GM15510 (cell line): Measurements from ENCODE around the gene PRKAR2B.

Source experiments
- POLR2A ChIP-seq: IDR thresholded peaks from 3 replicates; pipeline ENCODE4 v1.6.1; 2011; ENCODE audit warnings: borderline replicate concordance; ENCODE audit not compliant: insufficient read length; ENCODE audit errors: extremely low read depth

The PRKAR2B gene

DNA sequence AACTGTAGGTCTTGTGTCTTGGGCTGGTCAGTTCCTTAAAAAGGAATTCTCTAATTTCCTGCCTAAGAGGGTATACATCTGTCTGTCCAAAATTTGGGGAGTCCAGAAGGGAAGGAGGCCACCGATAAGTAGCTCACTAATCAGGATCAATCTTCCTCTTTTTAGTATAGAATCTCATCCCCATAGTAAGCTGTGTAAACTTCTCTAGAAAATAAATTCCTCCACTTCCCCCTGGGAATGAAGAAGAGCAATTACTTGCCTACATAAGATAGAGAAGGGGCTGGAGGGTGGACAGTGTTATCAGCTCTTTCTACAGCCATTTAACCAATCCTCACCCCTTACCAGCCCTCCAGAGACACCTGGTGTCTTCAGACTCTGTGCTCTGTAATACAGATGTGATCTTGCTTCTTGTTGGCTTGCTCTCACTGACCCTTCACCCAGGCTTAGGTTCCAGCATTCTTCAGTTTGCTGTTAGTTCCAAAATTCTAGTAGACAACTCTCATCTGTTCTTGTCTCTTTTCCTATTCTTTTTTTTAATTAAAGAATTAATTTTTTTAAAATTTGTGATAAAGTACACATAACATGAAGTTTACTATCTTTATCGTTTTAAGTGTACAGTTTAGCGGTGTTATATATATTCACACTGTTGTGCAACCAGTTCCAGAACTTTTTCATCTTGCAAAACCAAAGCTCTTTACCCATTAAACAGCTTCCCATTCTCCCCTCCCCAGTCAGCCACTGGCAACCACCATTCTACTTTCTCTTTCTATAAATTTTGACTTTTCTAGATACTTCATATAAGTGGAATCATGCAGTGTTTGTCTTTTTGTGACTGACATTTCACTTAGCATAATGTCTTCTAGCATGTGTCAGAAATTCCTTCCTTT lies 6.5 kb upstream of the PRKAR2B start:
- TF ChIP-seq POLR2A: no peak

DNA sequence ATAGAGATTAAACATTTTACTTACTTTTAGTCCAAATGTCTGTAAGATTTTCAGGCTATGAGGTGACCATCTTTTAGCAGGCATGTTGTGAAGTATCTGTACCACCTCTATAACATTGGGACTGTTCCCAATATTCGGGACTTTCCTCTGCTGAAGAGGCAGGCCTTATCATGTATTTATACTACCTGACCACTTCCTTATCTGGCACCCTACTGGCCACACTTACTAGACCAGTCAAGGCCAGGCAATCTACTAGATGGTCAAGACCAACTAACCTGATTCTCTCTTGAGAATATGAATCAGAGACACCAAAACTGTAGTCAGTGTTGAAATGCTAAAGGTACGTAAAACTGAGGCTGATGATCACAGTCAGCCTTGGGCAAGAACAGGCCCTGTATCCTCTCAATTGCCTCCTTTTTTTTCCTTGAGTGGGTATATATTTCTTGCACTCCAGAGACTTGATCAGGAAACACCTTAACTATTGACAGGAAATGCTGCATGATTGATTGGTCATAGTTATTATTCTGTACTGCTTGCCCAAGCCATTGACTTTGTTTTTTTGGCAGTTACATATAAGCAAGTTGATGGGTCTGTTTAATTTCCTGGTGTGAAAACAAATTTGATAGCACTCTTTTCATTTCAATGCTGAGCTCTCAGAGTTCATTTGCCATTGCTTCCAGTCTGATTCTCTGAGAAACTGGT lies 5.2 kb upstream of the PRKAR2B start:
- no peak for TF ChIP-seq POLR2A

DNA sequence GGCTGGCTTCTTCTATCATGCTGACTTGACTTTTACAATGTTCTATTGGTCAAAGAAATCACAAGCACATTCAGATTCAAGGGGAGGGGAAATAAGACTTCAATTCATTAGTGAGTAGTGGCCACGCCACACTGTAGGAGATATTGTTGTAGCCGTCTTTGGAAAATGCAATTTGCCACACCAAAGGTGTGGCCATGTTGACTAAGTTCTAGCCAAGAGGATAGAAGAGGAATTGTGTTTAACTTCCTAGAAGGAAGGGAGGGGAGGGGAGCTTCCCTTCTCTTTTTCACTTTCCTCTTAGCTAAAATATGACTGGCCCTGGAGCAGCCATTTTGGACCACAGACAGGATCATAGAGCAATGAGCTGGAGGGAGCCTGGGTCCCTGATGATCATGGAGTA lies 3.4 kb upstream of the PRKAR2B start:
- no peak for TF ChIP-seq POLR2A

DNA sequence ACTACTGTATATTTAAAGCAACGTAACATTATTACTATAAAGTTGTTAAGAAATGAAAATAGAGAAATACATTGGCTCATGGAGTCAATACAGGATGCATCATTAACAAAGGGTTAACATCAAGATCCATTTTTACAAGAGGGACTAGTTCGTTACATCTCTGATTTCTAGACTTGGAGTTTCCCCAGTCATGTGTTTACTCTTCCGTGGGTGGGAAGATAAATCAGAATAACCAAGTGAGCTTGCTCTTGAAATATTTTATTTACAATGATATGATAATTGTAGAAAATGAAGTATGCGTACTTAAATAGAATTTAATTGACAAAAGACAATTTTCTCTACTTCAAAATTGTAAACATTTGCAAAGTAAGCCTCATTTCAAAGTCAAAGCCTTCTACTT lies 1.0 kb upstream of the PRKAR2B start:
- no peak for TF ChIP-seq POLR2A

DNA sequence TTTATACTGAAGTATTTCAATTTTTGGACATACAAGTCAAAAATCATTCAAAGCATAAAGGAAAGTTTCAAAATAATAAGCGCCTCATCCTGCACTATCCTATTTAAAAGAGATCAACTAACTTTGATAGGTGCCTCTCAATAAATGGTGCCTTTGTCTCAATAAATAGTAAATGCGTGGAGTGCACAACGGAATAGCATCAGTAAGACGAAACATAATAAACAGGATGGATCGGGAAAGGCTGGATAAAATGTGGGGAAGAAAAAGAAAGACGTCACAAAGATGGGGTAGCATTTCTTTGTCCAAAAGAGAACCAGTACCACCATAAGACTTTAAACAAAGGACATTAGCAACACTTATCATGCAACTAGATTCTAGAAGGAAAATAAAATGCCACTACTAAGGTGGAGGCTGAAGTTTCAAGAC lies 571 bp upstream of the PRKAR2B start:
- TF ChIP-seq POLR2A: no peak

DNA sequence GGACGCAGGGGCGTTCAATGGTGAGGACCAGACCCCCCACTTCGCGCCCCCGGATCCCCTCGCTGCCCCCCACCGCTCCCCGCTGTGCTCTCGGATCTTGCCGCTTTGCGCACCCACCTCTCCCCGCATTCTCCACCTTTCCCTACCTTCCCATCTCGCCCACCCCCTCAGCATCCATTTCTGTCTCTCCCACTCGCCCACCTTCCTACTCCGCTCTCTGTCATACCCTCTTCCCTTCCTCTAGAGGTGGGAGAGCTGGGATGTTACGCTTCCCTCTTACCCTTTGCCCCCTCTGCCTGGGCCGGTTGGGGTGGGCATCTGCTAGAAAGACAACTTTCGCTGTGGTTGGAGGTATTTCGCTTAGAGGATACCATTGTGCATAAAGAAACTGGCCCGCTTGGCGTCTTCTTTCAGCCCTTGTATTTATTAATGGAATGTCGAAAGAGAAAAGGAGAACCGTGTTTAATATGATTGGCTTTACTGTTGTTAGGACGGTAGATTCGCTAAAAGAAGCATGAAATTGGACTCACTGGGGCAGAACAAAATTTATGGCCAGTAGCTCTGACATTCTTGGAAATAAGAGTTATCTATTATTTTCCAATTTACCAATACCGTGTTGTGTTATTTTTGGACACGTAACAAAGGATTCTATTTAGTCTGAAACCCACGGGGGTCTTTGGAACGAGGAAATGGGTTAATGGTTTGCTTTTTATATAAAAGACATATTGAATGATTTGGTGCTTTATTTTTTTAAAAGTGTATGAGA lies 873 bp downstream of the PRKAR2B start:
- TF ChIP-seq POLR2A: no peak

DNA sequence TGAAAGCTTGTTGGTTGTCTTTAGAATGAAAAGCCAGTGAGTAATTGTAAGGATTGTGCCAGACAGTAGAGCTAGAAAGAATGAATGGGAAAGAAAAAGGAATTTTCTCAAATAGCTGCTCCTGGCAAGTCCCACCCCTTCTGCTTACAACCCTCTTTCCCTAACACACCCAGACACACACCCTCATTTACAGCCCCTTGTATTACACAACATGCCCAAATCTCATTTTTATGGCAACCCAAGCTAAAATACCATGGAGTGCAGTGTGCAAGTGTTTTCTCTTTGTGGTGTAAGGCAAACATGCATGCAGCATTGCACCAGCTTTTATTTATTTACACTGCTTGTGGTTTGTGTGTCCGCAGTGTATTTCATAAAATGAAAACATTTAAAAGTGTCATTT lies 1.5 kb downstream of the PRKAR2B start:
- no peak for TF ChIP-seq POLR2A

DNA sequence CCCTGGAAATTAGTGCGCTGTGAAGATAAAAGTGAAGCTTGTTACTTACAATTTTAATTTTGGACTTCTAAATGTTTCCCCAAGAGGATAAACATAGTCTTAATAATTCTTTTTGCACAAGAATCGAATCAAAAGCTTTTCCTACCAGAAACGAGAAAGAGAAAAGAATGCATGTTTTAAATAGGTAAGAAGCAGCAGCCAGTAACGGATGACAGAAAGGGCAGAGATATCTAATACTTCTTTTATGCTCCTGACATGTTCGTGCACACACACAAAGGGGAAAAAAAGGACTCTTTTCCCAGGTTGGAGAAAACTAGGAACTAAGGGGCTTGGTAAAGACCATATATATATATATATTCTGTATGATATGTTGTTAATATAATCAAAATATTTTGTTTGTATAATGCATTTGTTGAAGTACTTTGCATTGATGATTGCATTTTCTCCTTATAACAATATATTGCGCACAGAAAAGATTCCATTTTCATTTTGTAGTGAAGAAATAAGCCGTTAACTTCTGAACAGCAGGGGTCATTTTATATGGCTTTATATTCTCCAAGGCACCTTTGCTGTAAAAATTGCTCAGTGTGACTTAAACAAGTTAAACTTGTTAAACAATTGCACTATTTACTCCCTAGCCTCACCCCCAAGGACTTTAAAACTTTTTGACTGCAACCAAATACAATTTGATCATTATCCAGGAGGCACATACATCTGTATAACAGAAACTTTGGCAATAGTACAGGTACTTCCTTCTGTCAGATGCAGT lies 2.2 kb downstream of the PRKAR2B start:
- no peak for TF ChIP-seq POLR2A

DNA sequence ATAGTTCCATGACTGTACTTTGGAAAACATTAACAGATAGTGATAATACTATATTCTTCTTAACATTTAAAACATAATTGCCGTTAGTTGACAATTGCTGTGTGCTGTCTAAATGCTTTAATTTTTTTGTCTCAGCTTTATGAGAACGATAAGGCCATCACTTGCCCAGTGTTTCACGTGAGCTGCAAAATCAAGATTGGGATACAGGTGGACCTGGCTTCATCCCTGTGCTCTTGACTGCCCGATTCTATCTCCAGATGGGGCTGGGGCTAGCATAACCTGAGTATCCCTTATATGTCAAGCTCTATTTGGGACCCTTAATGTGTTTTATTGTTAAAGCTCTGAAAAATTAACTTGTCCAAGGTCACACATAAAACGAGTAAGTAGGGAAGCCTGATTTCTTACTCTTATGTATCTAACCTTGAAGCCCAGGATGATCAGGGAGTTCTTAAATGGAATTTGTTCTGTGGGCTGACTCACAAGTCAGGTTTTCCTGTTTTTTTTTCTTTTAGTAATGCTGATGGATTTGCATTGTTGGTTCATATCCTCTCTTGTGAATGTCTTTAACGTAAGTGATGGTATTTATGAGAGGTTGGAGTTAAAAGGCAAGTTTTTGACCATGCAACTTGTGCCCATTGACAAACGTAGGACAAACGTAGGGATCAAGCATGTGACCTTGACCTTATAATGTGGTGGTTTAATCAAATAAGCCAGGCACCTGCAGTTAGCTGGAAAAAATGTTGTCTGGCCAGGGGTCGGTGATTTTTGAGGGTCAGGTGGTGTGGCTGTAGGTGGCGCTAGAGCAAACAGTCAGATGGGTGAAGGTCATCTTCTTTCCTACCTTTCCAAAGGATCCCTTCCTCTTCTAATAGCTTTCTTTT lies 3.6 kb downstream of the PRKAR2B start:
- TF ChIP-seq POLR2A: no peak

DNA sequence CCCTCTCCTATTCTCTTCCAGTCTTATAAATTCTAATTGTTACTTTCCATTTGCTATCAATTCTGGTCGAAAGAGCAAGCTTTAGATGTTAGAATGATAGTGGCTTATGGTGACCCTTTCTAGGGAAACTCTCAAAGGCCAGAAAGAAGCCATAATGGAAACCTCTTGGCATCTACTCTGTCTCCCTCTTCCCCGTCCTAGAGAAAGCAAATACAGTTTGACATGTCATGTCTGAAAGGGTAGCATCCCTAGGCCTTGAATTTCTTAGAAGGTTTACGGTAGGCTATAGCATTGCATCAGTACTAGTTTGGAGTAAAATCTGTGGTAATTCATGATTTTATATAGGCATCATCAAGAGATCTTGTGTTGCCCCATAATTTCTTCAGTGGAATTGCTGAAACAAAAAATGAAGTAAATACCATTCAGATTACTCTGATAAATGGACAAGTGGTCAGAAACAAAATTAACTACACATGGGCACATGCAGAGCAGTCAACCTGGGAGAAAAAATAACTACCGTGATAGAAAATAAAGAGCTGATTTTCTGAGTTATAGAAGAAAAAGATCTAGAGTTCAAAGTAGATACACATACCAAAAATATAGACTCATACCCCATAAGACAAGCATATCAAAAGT lies 4.4 kb downstream of the PRKAR2B start:
- no peak for TF ChIP-seq POLR2A

DNA sequence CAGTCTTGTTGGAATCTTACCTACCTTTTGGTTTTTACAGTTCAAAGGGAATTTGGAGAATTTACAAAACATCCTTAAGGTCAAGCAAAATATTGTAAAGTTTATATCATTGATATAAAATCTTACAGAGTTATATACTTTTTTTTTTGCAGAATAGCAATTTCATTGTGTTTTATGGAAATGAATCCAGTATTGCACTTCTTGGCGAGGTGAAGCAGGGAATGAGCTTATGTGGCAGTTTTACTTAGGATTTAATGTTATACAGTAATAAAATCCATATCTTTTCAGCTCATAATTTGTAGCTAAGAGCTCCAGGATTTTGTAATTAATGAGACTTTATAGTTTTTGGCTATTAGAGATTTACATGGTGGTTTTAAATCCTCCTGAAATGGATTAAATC lies 5.0 kb downstream of the PRKAR2B start:
- no peak for TF ChIP-seq POLR2A

DNA sequence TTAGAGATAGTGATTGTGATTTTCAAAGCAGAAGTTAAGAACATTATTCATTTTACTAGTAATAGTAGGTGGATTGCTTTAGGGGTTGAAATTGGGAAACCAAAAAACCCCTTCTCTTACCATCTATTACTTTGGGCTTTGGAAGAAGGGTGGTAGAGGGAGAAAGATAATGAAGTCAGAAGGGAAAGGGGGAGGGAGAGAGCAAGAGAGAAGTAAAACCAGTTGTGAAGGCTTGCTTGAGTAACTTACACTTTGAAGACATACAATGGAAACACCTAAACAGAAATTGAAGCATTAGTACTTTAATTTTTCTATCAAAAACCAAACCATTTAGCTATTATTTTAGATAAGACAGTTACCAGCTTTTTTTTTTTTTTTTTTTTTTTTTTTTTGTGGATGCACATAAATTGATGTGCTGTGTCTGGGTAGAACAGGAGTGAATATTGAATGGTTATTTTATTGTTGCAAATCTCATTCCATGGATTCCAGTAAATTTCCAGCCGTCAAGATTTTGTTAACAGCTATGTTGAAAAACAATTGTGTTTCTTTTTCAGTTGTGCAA lies 5.5 kb downstream of the PRKAR2B start:
- TF ChIP-seq POLR2A: no peak

DNA sequence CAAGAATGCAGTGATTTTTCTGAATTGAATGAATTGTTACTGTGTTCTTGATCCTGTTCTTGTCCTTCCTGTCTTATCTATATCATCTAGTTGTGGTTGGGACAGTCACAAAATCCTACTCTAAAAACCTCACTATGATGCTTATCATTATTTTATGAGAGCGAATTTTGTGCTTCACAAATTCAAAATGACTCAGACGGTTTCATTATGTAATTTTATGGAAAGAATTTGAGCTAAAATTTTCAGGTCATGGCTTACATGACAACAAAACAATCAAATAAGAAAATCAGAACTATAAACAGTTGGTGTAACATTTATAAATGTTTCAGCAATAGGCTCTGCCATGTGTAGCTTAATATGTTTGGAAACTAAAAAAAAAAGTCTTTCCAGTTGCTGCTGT lies 6.9 kb downstream of the PRKAR2B start:
- TF ChIP-seq POLR2A: no peak
